Endodermal cell (in vitro differentiated cells): Measurements from ENCODE around the gene MTHFS. TPM values are rescaled to one million over a fixed set of nuclear protein-coding genes. Genes with fewer than 3 reads are reported as not detected.

Source experiments
- DNase-seq: peaks from one replicate; pipeline ENCODE4 v3.0.0-alpha.2; 2017
- H3K27ac ChIP-seq: 2 replicates; pipeline ENCODE4 v1.5.1; 2013; ENCODE audit warnings: mild to moderate bottlenecking, low read depth, low read length, moderate library complexity
- H3K27me3 ChIP-seq: 2 replicates; pipeline ENCODE4 v1.6.1; 2013; ENCODE audit warnings: mild to moderate bottlenecking, low read length, moderate library complexity; ENCODE audit not compliant: insufficient read depth, control insufficient read depth, poor library complexity, severe bottlenecking
- H3K36me3 ChIP-seq: 2 replicates; pipeline ENCODE4 v1.7.0; 2013; ENCODE audit warnings: mild to moderate bottlenecking, low read length, moderate library complexity; ENCODE audit not compliant: control insufficient read depth, insufficient read depth
- H3K4me1 ChIP-seq: one replicate; pipeline ENCODE4 v1.7.0; 2013; ENCODE audit warnings: low read length; ENCODE audit not compliant: control insufficient read depth, insufficient read depth
- H3K4me3 ChIP-seq: 2 replicates; pipeline ENCODE4 v1.5.1; 2013; ENCODE audit warnings: mild to moderate bottlenecking, low read length, moderate library complexity
- H3K9ac ChIP-seq: 2 replicates; pipeline ENCODE4 v1.6.1; 2013; ENCODE audit warnings: mild to moderate bottlenecking, low read length, moderate library complexity; ENCODE audit not compliant: poor library complexity, severe bottlenecking; ENCODE audit errors: extremely low read depth
- H3K9me3 ChIP-seq: 2 replicates; pipeline ENCODE4 v1.6.1; 2013; ENCODE audit warnings: mild to moderate bottlenecking, low read length, moderate library complexity; ENCODE audit not compliant: control insufficient read depth
- H3K27ac Mint-ChIP-seq: 2 replicates; pipeline ENCODE4 v1.8.0; 2020; ENCODE audit warnings: mixed read lengths
- H3K27me3 Mint-ChIP-seq: 2 replicates; pipeline ENCODE4 v1.8.0; 2021; ENCODE audit warnings: mild to moderate bottlenecking, mixed read lengths; ENCODE audit not compliant: insufficient read depth
- H3K36me3 Mint-ChIP-seq: 2 replicates; pipeline ENCODE4 v1.8.0; 2020; ENCODE audit warnings: low read depth, mixed read lengths
- H3K4me1 Mint-ChIP-seq: 2 replicates; pipeline ENCODE4 v1.8.0; 2020; ENCODE audit warnings: mixed read lengths
- H3K4me3 Mint-ChIP-seq: 2 replicates; pipeline ENCODE4 v1.8.0; 2020; ENCODE audit warnings: mild to moderate bottlenecking, moderate library complexity, mixed read lengths
- H3K9me3 Mint-ChIP-seq: 2 replicates; pipeline ENCODE4 v1.8.0; 2020; ENCODE audit warnings: mild to moderate bottlenecking, mixed read lengths
- WGBS, 2 experiments: methylation state at CpG; one replicate each; pipeline versions ENCODE4 v1.1.5 to v1.1.7; 2013; ENCODE audit warnings: missing lambda C conversion rate in 2 of 2, mixed read lengths in 1 of 2; ENCODE audit not compliant: insufficient coverage in 1 of 2, insufficient read length in 1 of 2; 5-methylcytosine and 5-hydroxymethylcytosine counted together
- total RNA-seq, 2 donors: library from RNA; stranded (reverse); fragmentation: NEBNext Ultra II Directional in 1 of 2; extraction: Animal tissue kit (Norgen Biotek cat#: 25700) in 1 of 2; gene quantifications; 2 replicates in 1 of 2; 3 replicates in 1 of 2; pipeline ENCODE4 v1.2.1, GENCODE V29; 2021
- TF ChIP-seq, protein P1 (sequence below): fragments of 200-600 bp; sonication (generic); conservative IDR thresholded peaks from 2 replicates; pipeline ENCODE4 v1.5.0; 2021; ENCODE audit warnings: antibody characterized with exemption, mild to moderate bottlenecking

The MTHFS gene
- total RNA-seq, 2 donors from 2014 or later, result 28.2 to 33.6 TPM

DNA sequence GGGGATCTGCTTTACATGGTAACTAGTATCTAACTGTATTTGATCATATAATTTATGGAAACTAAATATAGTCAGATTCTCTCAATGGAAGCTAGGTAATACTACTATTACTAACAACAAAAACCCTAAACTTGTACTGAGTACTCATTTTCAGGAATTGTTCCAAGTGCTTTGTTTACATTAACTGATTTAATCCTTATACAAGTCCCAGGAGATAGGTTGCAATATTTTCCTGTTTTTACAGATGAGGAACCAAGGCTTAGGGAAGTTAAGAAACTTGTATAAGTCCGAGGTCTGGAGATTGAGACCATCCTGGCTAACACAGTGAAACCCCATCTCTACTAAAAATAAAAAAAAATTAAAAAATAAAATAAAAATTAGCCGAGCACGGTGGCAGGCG is 7.5 kb upstream of the MTHFS start:
- no peak overlapping the region for H3K9ac ChIP-seq
- H3K27me3 ChIP-seq, result no peaks in the 10 kb centered on the region
- H3K4me3 ChIP-seq, result no peak overlapping the region
- WGBS, 2 experiments, result 83 to 94% methylated on average over 2 to 4 of the region's 4 CpGs
- Mint-ChIP-seq H3K36me3 (peaks cover 40% of the 10 kb centered on the region), H3K9me3 (peaks cover 3% of the 10 kb centered on the region), H3K27ac (no peak overlapping the region), H3K4me1 (peaks cover 3% of the 10 kb centered on the region), H3K4me3 (no peak overlapping the region), H3K27me3 (no peaks in the 10 kb centered on the region)
- H3K36me3 ChIP-seq, result peaks cover 28% of the 10 kb centered on the region
- H3K27ac ChIP-seq, result no peak overlapping the region
- DNase-seq, result no peak
- no peaks in the 10 kb centered on the region for H3K4me1 ChIP-seq
- TF ChIP-seq, protein P1, sequence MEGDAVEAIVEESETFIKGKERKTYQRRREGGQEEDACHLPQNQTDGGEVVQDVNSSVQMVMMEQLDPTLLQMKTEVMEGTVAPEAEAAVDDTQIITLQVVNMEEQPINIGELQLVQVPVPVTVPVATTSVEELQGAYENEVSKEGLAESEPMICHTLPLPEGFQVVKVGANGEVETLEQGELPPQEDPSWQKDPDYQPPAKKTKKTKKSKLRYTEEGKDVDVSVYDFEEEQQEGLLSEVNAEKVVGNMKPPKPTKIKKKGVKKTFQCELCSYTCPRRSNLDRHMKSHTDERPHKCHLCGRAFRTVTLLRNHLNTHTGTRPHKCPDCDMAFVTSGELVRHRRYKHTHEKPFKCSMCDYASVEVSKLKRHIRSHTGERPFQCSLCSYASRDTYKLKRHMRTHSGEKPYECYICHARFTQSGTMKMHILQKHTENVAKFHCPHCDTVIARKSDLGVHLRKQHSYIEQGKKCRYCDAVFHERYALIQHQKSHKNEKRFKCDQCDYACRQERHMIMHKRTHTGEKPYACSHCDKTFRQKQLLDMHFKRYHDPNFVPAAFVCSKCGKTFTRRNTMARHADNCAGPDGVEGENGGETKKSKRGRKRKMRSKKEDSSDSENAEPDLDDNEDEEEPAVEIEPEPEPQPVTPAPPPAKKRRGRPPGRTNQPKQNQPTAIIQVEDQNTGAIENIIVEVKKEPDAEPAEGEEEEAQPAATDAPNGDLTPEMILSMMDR, result no peak
- H3K9me3 ChIP-seq, result peaks cover 20% of the 10 kb centered on the region

DNA sequence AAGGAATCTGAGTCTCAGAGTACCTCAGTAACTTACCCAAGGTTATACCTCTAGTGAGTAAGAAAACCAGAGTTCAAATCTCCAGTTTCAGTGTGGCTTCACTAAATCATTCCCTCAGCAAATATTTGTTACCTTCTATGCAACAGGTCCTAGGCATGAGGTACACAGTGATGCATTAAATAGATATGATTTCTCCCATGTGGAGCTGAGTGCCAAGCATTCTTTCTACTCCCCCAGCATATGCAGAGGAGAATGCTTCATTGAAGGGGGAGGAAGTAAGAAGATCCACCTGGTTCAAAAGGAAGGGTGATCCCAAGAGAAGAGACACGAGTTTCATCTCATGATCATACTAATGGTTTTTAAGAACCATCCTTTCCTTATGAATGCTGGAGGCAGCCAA is 6.8 kb upstream of the MTHFS start:
- Mint-ChIP-seq H3K4me3 (no peak overlapping the region), H3K9me3 (peaks cover 3% of the 10 kb centered on the region), H3K36me3 (peaks cover 34% of the 10 kb centered on the region), H3K27me3 (no peaks in the 10 kb centered on the region), H3K4me1 (peaks cover 3% of the 10 kb centered on the region), H3K27ac (no peak overlapping the region)
- Histone ChIP-seq H3K36me3 (peaks cover 25% of the 10 kb centered on the region), H3K4me1 (no peaks in the 10 kb centered on the region), H3K9ac (no peak overlapping the region), H3K4me3 (no peak overlapping the region), H3K27ac (no peak overlapping the region), H3K9me3 (peaks cover 14% of the 10 kb centered on the region), H3K27me3 (no peaks in the 10 kb centered on the region)
- no peak for DNase-seq
- TF ChIP-seq, protein P1, result no peak
- WGBS, 2 experiments, result 86 to 90% methylated on average over 1 of the region's 1 CpG

DNA sequence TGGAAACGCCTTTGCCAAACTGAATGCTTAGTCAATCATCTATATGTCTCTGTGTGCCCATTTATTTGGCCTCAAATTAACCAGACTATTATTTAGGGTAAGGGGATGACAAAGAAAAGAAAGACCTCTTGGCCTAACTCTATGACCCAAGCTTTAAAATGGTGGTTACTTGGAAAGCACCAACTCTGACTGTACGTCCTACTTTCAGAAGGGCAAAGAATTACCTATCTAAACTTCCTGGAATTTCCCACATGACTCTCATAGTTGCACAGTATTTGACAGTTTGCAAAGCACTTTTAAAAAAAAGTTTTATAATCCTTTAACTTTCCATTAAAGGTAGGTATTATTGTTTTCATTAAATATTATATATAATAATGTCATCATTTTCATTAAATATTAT is 6.3 kb upstream of the MTHFS start:
- Mint-ChIP-seq H3K4me1 (peaks cover 6% of the 10 kb centered on the region), H3K4me3 (no peak overlapping the region), H3K36me3 (peaks cover 32% of the 10 kb centered on the region), H3K27ac (no peak overlapping the region), H3K27me3 (no peaks in the 10 kb centered on the region), H3K9me3 (peaks cover 3% of the 10 kb centered on the region)
- H3K27me3 ChIP-seq, result no peaks in the 10 kb centered on the region
- H3K4me1 ChIP-seq, result no peaks in the 10 kb centered on the region
- 91 to 93% methylated on average over 1 to 2 of the region's 2 CpGs for WGBS, 2 experiments
- H3K4me3 ChIP-seq, result no peak overlapping the region
- peaks cover 25% of the 10 kb centered on the region for H3K36me3 ChIP-seq
- H3K27ac ChIP-seq, result no peak overlapping the region
- no peak for DNase-seq
- H3K9me3 ChIP-seq, result peaks cover 14% of the 10 kb centered on the region
- no peak overlapping the region for H3K9ac ChIP-seq
- TF ChIP-seq, protein P1, result no peak
